Brain microvascular endothelial cell (primary cell): ENCODE results near the gene TLNRD1.

Experiments
- DNase-seq: peaks from one replicate; pipeline ENCODE4 v3.0.0-alpha.2; 2020
- H3K27ac ChIP-seq: fragments of 250-450 bp; sonication (Bioruptor Pico); 2 replicates; pipeline ENCODE4 v1.5.1; 2020; ENCODE audit warnings: mild to moderate bottlenecking, moderate library complexity
- H3K27me3 ChIP-seq: fragments of 250-450 bp; sonication (Bioruptor Pico); replicated peaks from 2 replicates; pipeline ENCODE4 v1.5.1; 2020; ENCODE audit warnings: mild to moderate bottlenecking
- H3K36me3 ChIP-seq: fragments of 250-450 bp; sonication (Bioruptor Pico); replicated peaks from 2 replicates; pipeline ENCODE4 v1.5.1; 2020; ENCODE audit warnings: mild to moderate bottlenecking
- H3K4me3 ChIP-seq: 2 replicates; pipeline ENCODE4 v1.5.1; 2011; ENCODE audit warnings: low read depth, mild to moderate bottlenecking, control low read depth, low read length, moderate library complexity
- in situ Hi-C: cut with HindIII; loops from 2 replicates; pipeline ENCODE4 v1.10.0; 2017; ENCODE audit warnings: low sequenced_read_pairs, low pct_ligation_motif_present
- TF ChIP-seq, protein P1 (sequence below): IDR thresholded peaks from 2 replicates; pipeline ENCODE4 v1.5.1; 2011; ENCODE audit warnings: low read depth, mild to moderate bottlenecking, moderate library complexity, low read length, control low read depth, inconsistent platforms; ENCODE audit errors: missing control alignments

The TLNRD1 gene

DNA sequence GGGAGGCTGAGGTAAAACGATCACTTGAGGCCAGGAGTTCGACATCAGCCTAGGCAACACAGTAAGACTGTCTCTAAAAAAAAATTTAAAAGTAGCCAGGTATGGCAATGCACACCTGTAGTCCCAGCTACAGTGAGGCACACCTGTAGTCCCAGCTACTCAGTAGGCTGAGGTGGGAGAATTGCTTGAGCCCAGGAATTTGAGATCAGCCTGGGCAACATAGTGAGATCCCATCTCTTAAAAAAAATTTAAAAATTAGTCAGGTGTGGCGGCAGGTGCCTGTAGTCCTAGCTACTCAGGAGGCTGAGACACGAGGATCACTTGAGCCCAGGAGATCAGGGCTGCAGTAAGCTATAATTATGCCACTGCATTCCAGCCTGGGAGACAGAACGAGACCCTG is 17.9 kb upstream of the TLNRD1 start:
- Histone ChIP-seq H3K4me3 (no peak overlapping the region), H3K27ac (no peak overlapping the region), H3K36me3 (peaks cover 6% of the 10 kb centered on the region), H3K27me3 (no peaks in the 10 kb centered on the region)
- DNase-seq, result no peak
- TF ChIP-seq, protein P1, sequence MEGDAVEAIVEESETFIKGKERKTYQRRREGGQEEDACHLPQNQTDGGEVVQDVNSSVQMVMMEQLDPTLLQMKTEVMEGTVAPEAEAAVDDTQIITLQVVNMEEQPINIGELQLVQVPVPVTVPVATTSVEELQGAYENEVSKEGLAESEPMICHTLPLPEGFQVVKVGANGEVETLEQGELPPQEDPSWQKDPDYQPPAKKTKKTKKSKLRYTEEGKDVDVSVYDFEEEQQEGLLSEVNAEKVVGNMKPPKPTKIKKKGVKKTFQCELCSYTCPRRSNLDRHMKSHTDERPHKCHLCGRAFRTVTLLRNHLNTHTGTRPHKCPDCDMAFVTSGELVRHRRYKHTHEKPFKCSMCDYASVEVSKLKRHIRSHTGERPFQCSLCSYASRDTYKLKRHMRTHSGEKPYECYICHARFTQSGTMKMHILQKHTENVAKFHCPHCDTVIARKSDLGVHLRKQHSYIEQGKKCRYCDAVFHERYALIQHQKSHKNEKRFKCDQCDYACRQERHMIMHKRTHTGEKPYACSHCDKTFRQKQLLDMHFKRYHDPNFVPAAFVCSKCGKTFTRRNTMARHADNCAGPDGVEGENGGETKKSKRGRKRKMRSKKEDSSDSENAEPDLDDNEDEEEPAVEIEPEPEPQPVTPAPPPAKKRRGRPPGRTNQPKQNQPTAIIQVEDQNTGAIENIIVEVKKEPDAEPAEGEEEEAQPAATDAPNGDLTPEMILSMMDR, result no peak
- in situ Hi-C loops, result no loop called here

DNA sequence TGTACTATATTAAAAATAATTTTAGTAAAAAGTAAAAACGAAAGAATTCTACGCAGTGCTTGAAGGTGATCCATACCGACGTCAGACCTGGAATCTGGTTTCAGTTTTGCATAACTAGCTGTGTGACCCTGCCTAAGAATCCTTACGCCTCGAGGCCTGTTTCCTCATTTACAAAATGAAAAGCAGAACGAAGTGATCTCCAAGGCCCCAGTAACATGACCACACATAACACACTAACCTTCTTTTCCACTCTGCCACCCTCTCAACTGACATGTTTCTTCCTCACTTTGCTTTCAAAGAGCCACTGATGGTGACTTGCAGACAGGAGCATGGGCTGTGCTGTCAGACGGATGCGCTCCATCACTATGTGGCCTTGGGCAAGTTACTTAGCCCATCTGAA is 15.9 kb upstream of the TLNRD1 start:
- Histone ChIP-seq H3K36me3 (no peaks in the 10 kb centered on the region), H3K27ac (no peak overlapping the region), H3K4me3 (no peak overlapping the region), H3K27me3 (no peaks in the 10 kb centered on the region)
- in situ Hi-C loops, result no loop called here
- TF ChIP-seq, protein P1, result no peak
- DNase-seq, result no peak

DNA sequence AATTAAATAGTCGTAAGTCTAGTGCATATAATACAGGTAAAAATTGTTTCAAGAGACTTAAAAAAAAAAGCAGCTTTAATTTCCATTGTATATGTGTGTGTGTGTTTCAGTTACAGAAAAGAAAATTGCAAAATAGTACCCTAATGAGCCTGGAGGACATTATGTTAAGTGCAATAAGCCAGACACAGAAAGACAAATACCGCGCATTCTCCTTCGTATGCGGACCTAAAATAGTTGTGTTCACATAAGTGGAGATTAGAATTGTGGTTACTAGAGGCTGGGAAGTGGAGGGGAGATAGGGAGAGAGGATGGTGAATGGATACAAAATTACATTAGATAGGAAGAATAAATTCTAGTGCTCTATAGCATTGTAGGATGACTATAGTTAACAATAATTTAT is 14.7 kb upstream of the TLNRD1 start:
- in situ Hi-C loops, result no loop called here
- H3K27me3 ChIP-seq, result no peaks in the 10 kb centered on the region
- TF ChIP-seq, protein P1, result no peak

DNA sequence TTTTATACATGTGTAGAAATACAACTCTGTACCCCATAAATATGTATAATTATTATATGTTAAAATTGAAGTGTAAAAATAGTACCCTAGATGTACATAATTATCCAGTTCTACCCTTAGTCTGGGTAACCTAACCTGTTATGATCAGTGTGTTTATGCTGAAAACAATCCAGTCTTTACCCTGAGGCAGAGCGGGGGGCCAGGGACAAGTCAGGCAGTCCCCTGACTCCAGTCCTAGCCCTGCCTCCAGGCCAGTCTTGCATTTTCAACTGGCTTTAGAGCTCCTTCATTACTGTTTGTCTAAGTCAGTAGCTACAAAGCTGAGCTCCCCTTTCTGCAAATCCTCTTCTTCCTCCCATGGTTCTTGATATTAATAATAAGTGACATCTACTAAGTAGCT is 14.2 kb upstream of the TLNRD1 start:
- Histone ChIP-seq H3K36me3 (no peaks in the 10 kb centered on the region), H3K27me3 (no peaks in the 10 kb centered on the region), H3K4me3 (no peak overlapping the region), H3K27ac (no peak overlapping the region)
- in situ Hi-C loops, result no loop called here
- DNase-seq, result no peak
- TF ChIP-seq, protein P1, result no peak

More for the DNA sequence above, 14.7 kb upstream of the TLNRD1 start:
- Histone ChIP-seq H3K36me3 (no peaks in the 10 kb centered on the region), H3K4me3 (no peak overlapping the region), H3K27ac (no peak overlapping the region)
- no peak for DNase-seq

DNA sequence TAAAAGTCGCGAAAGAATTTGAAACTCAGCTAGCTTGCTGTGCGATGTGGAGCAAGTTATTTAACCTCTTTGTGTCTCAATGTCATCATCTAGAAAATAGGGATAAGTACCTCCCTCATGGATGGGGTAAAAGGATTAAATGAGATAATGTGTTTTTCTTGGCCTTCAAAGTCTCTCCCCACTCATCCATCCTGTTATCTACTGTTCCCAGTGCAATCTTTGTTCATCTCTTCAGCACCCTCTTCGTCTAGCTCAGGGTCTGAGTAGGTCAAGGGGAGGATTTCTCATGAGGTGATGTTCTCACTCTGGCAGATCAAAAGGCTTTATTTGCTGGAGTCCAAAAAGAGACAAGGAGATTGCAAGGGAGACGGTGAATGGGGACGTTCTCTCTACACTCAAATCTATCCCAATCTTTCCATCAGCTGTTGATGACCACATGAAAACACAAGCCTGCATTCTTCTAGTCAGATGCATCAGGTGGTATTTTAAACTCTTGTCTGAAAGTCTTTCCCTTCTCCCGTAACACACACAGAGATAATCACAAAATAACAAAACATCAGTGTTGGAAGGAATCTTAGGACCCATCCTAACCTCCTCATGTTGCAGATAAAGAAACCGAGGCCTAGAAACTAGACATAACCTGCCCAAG is 12.5 kb upstream of the TLNRD1 start:
- in situ Hi-C loops, result no loop called here
- TF ChIP-seq, protein P1, result no peak
- H3K27me3 ChIP-seq, result no peaks in the 10 kb centered on the region

DNA sequence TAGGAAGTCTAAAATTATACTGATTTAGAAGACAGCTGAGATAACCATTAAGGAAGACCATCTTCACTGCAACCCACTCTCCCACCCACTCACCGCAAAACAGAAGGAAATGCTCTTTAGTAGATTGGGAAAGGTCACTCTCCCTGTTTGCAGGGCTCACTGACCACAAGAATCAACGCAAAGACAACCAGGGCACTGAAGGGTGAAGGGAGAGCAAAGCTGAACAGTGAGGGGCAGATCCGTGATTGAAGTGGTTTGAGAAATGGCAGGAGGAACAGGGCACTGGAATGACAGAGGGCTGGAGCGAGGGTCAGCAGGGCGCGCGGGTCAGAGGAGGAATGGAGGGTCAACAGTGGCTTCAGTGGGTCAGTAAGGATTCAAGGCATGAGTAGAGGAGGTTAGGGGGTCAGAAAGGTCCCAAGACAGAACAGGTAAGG is 11.6 kb upstream of the TLNRD1 start:
- TF ChIP-seq, protein P1, result no peak
- peak overlapping the region; percentile 92 for H3K4me3 ChIP-seq
- no peaks in the 10 kb centered on the region for H3K27me3 ChIP-seq
- DNase-seq, result no peak
- H3K36me3 ChIP-seq, result no peaks in the 10 kb centered on the region
- in situ Hi-C loops, result no loop called here
- H3K27ac ChIP-seq, result peak overlapping the region; percentile 75

More for the DNA sequence above, 12.5 kb upstream of the TLNRD1 start:
- peak overlapping the region; percentile 92 for H3K4me3 ChIP-seq
- DNase-seq, result no peak
- no peaks in the 10 kb centered on the region for H3K36me3 ChIP-seq
- H3K27ac ChIP-seq, result no peak overlapping the region
